Naive thymus-derived CD4-positive, alpha-beta T cell (primary cell): ENCODE results near the gene VPS9D1. TPM values are rescaled to one million over a fixed set of nuclear protein-coding genes. Genes with fewer than 3 reads are reported as not detected.
"Not testable (repeated sequence)": the region's sequence is repeated elsewhere in the genome, so short reads cannot be mapped to it uniquely, and the experiment has no call there.

Source experiments
- ATAC-seq: fragments of 150-1000 bp; cut with Tn5 transposase; 2 replicates; pipeline ENCODE4 v1.10.0; 2021; ENCODE audit warnings: mild to moderate bottlenecking, moderate library complexity
- CTCF ChIA-PET: fragments of 350-600 bp; sonication (Branson Sonifier 250); formaldehyde crosslinking; loops from one replicate; lab custom pipeline; 2021; ENCODE audit warnings: antibody characterized with exemption; lab: Charles Lee
- POLR2A ChIA-PET: fragments of 350-600 bp; sonication (Branson Sonifier 250); formaldehyde crosslinking; loops from one replicate; lab custom pipeline; 2021; ENCODE audit warnings: antibody characterized with exemption, inconsistent platforms; lab: Charles Lee
- DNase-seq, 9 donors: peaks; one replicate each; pipeline versions ENCODE4 v3.0.0 to v3.0.0-alpha.2; 2020 to 2022; ENCODE audit warnings: mixed read lengths in 1 of 9
- H3K27ac ChIP-seq: one replicate; pipeline ENCODE4 v1.7.0; 2013; ENCODE audit warnings: mild to moderate bottlenecking, low read depth, low read length, moderate library complexity
- H3K27me3 ChIP-seq, 2 donors: one replicate each; pipeline ENCODE4 v1.7.0; 2013; ENCODE audit warnings: low read length in 2 of 2, mild to moderate bottlenecking in 2 of 2, moderate library complexity in 2 of 2; ENCODE audit not compliant: control insufficient read depth in 2 of 2, insufficient read depth in 2 of 2
- H3K36me3 ChIP-seq, 3 experiments: 1 replicate in 2 of 3; 2 replicates in 1 of 3; pipeline ENCODE4 v1.7.0; 2013; ENCODE audit warnings: low read length in 3 of 3, mild to moderate bottlenecking in 3 of 3, moderate library complexity in 1 of 3; ENCODE audit not compliant: insufficient read depth in 3 of 3, control insufficient read depth in 2 of 3
- H3K4me1 ChIP-seq, 2 donors: one replicate each; pipeline ENCODE4 v1.7.0; 2013; ENCODE audit warnings: low read length in 2 of 2, mild to moderate bottlenecking in 2 of 2, moderate library complexity in 1 of 2; ENCODE audit not compliant: control insufficient read depth in 2 of 2, insufficient read depth in 2 of 2
- H3K4me3 ChIP-seq: 2 replicates; pipeline ENCODE4 v1.7.0; 2013; ENCODE audit warnings: mild to moderate bottlenecking, low read length
- H3K9me3 ChIP-seq, 3 experiments: 1 replicate in 2 of 3; 2 replicates in 1 of 3; pipeline ENCODE4 v1.7.0; 2013; ENCODE audit warnings: low read length in 3 of 3; ENCODE audit not compliant: control insufficient read depth in 2 of 3
- H3K27ac Mint-ChIP-seq, 9 donors: one replicate each; pipeline ENCODE4 v1.8.0; 2020 to 2022; ENCODE audit warnings: mixed read lengths in 9 of 9, mild to moderate bottlenecking in 8 of 9, moderate library complexity in 5 of 9, inconsistent platforms in 2 of 9
- H3K27me3 Mint-ChIP-seq, 5 donors: one replicate each; pipeline ENCODE4 v1.8.0; 2021 to 2022; ENCODE audit warnings: mixed read lengths in 5 of 5, mild to moderate bottlenecking in 1 of 5
- H3K36me3 Mint-ChIP-seq, 5 donors: one replicate each; pipeline ENCODE4 v1.8.0; 2020 to 2022; ENCODE audit warnings: mixed read lengths in 5 of 5, mild to moderate bottlenecking in 3 of 5, inconsistent platforms in 1 of 5
- H3K4me1 Mint-ChIP-seq, 7 donors: one replicate each; pipeline ENCODE4 v1.8.0; 2020 to 2022; ENCODE audit warnings: mixed read lengths in 7 of 7, mild to moderate bottlenecking in 3 of 7, inconsistent platforms in 1 of 7
- H3K4me3 Mint-ChIP-seq, 10 donors: one replicate each; pipeline ENCODE4 v1.8.0; 2020 to 2022; ENCODE audit warnings: mild to moderate bottlenecking in 10 of 10, mixed read lengths in 10 of 10, moderate library complexity in 6 of 10, inconsistent platforms in 2 of 10
- H3K9me3 Mint-ChIP-seq, 11 donors: one replicate each; pipeline ENCODE4 v1.8.0; 2020 to 2022; ENCODE audit warnings: mixed read lengths in 11 of 11, mild to moderate bottlenecking in 4 of 11, inconsistent platforms in 1 of 11, moderate library complexity in 1 of 11
- intact Hi-C, 2 donors: fragments of 100-400 bp; cut with micrococcal nuclease; formaldehyde crosslinking; loops; one replicate each; pipeline ENCODE4 v1.15.1; 2023
- polyA plus RNA-seq, 2 donors: library from polyadenylated mRNA; unstranded; fragments of 300-500 nt; fragmentation: Illumina TruSeq; gene quantifications; one replicate each; pipeline ENCODE4 v1.2.3, GENCODE V29; 2021
- total RNA-seq, 6 experiments: library from RNA in 5 of 6; stranded (reverse) in 5 of 6; gene quantifications; 1 replicate in 5 of 6; 2 replicates in 1 of 6; pipeline ENCODE4 v1.2.3 and lab custom pipeline; 2021 to 2026

Gene VPS9D1
- total and polyA plus RNA-seq, 7 experiments from 2014 or later, result 0.93 to 28.9 (median 11.9) TPM

GRCh38 chr16:89672177-89672941, 48.3 kb downstream of the VPS9D1 start:
- no peak for DNase-seq
- Mint-ChIP-seq H3K9me3 (no peaks in the 10 kb centered on the region), H3K27ac (no peak overlapping the region), H3K36me3 (peaks cover 0 to 8% (median 0%) of the 10 kb centered on the region in 5 donors), H3K4me3 (no peak overlapping the region), H3K4me1 (peaks cover 5 to 16% (median 10%) of the 10 kb centered on the region in 7 donors), H3K27me3 (no peaks in the 10 kb centered on the region)
- Histone ChIP-seq H3K4me3 (no peak overlapping the region), H3K9me3 (no peaks in the 10 kb centered on the region), H3K36me3 (no peaks in the 10 kb centered on the region), H3K27ac (no peak overlapping the region), H3K4me1 (no peaks in the 10 kb centered on the region), H3K27me3 (no peaks in the 10 kb centered on the region)
- ATAC-seq, result no peak
- POLR2A ChIA-PET, result no interaction called here
- CTCF ChIA-PET, result no interaction called here
- intact Hi-C loops, result no loop called here

GRCh38 chr16:89671565-89671964, 49.1 kb downstream of the VPS9D1 start:
- H3K27ac ChIP-seq, H3K9me3 Mint-ChIP-seq, H3K4me3 ChIP-seq, H3K4me3 Mint-ChIP-seq, H3K27me3 Mint-ChIP-seq, H3K4me1 ChIP-seq, DNase-seq, POLR2A ChIA-PET, H3K9me3 ChIP-seq, intact Hi-C loops, H3K27ac Mint-ChIP-seq, H3K36me3 ChIP-seq, ATAC-seq, H3K27me3 ChIP-seq: not testable (repeated sequence)
- CTCF ChIA-PET, result interaction anchor here (0.7 to 0.9 kb wide), 2 partner anchors 16 to 30 kb away, joined by 4 to 7 read pairs; no protein-coding TSS in a partner anchor
- Mint-ChIP-seq H3K4me1 (peaks cover 5 to 16% (median 10%) of the 10 kb centered on the region in 7 donors), H3K36me3 (peaks cover 0 to 10% (median 0%) of the 10 kb centered on the region in 5 donors)

- H3K27me3 Mint-ChIP-seq, result no peaks in the 10 kb centered on the region
- peaks cover 0 to 11% (median 0%) of the 10 kb centered on the region in 5 donors for H3K36me3 Mint-ChIP-seq
- ATAC-seq (no peak), DNase-seq (no peak)
- peaks cover 0 to 3% (median 0%) of the 10 kb centered on the region in 11 donors for H3K9me3 Mint-ChIP-seq
- Histone ChIP-seq H3K27me3 (no peaks in the 10 kb centered on the region), H3K4me3 (no peak overlapping the region), H3K36me3 (no peaks in the 10 kb centered on the region), H3K9me3 (no peaks in the 10 kb centered on the region), H3K27ac (no peak overlapping the region), H3K4me1 (no peaks in the 10 kb centered on the region)
- H3K4me3 Mint-ChIP-seq, result no peak overlapping the region
- H3K27ac Mint-ChIP-seq, result no peak overlapping the region
- ChIA-PET CTCF (interaction anchor here (0.6 to 0.9 kb wide), 3 partner anchors 16 to 504 kb away, joined by 4 to 7 read pairs (median 5); no protein-coding TSS in a partner anchor), POLR2A (interaction anchor here (1.0 kb wide), 1 partner anchor 193 kb away, joined by 3 read pairs; no protein-coding TSS in a partner anchor)
- H3K4me1 Mint-ChIP-seq, result peaks cover 5 to 16% (median 10%) of the 10 kb centered on the region in 7 donors
- intact Hi-C loops, result no loop called here
Observed at GRCh38 chr16:89670496-89671431, 49.9 kb downstream of the VPS9D1 start.

- POLR2A ChIA-PET, result interaction anchor here (1.0 kb wide), 1 partner anchor 194 kb away, joined by 3 read pairs; no protein-coding TSS in a partner anchor
- peaks cover 0 to 10% (median 0%) of the 10 kb centered on the region in 5 donors for H3K36me3 Mint-ChIP-seq
- no peak overlapping the region for H3K4me3 ChIP-seq
- H3K4me3 Mint-ChIP-seq, result no peak overlapping the region
- CTCF ChIA-PET, result no interaction called here
- no peak for DNase-seq
- H3K4me1 ChIP-seq, result no peaks in the 10 kb centered on the region
- H3K27ac Mint-ChIP-seq, result no peak overlapping the region
- H3K4me1 Mint-ChIP-seq, result peaks cover 5 to 16% (median 10%) of the 10 kb centered on the region in 7 donors
- intact Hi-C loops, result no loop called here
- no peaks in the 10 kb centered on the region for H3K36me3 ChIP-seq
- no peak for ATAC-seq
- H3K27ac ChIP-seq, result no peak overlapping the region
- no peaks in the 10 kb centered on the region for H3K9me3 ChIP-seq
- H3K27me3 Mint-ChIP-seq, result no peaks in the 10 kb centered on the region
- peaks cover 0 to 3% (median 0%) of the 10 kb centered on the region in 11 donors for H3K9me3 Mint-ChIP-seq
- H3K27me3 ChIP-seq, result no peaks in the 10 kb centered on the region
Observed at GRCh38 chr16:89669755-89670154, 50.9 kb downstream of the VPS9D1 start.

GRCh38 chr16:89668790-89669158, 51.9 kb downstream of the VPS9D1 start:
- H3K4me1 Mint-ChIP-seq, result peaks cover 5 to 16% (median 10%) of the 10 kb centered on the region in 7 donors
- no peaks in the 10 kb centered on the region for H3K9me3 ChIP-seq
- H3K4me1 ChIP-seq, result no peaks in the 10 kb centered on the region
- peak overlapping the region in 7 of 10 donors; percentile 5 to 72 (median 67) for H3K4me3 Mint-ChIP-seq
- H3K27ac ChIP-seq, result no peak overlapping the region
- no peaks in the 10 kb centered on the region for H3K27me3 Mint-ChIP-seq
- no peaks in the 10 kb centered on the region for H3K27me3 ChIP-seq
- peaks cover 0 to 11% (median 0%) of the 10 kb centered on the region in 5 donors for H3K36me3 Mint-ChIP-seq
- ChIA-PET POLR2A (interaction anchor here (0.7 kb wide), 1 partner anchor 18 kb away, joined by 3 read pairs; no protein-coding TSS in a partner anchor), CTCF (no interaction called here)
- H3K9me3 Mint-ChIP-seq, result peaks cover 0 to 3% (median 0%) of the 10 kb centered on the region in 11 donors
- intact Hi-C loops, result no loop called here
- ATAC-seq (no peak), DNase-seq (no peak)
- no peak overlapping the region for H3K4me3 ChIP-seq
- peak overlapping the region in 1 of 9 donors; percentile 22 for H3K27ac Mint-ChIP-seq
- no peaks in the 10 kb centered on the region for H3K36me3 ChIP-seq

- H3K9me3 ChIP-seq, result no peaks in the 10 kb centered on the region
- Mint-ChIP-seq H3K27me3 (no peaks in the 10 kb centered on the region), H3K4me3 (peak overlapping the region in 1 of 10 donors; percentile 68), H3K9me3 (peaks cover 0 to 3% (median 0%) of the 10 kb centered on the region in 11 donors), H3K27ac (peak overlapping the region in 1 of 9 donors; percentile 43), H3K36me3 (peaks cover 0 to 13% (median 0%) of the 10 kb centered on the region in 5 donors), H3K4me1 (peaks cover 5 to 16% (median 10%) of the 10 kb centered on the region in 7 donors)
- H3K4me1 ChIP-seq, result no peaks in the 10 kb centered on the region
- H3K36me3 ChIP-seq, result no peaks in the 10 kb centered on the region
- no peak for ATAC-seq
- H3K27ac ChIP-seq, result no peak overlapping the region
- DNase-seq, result no peak
- no peaks in the 10 kb centered on the region for H3K27me3 ChIP-seq
- intact Hi-C loops, result no loop called here
- H3K4me3 ChIP-seq, result no peak overlapping the region
- ChIA-PET POLR2A (no interaction called here), CTCF (no interaction called here)
Observed at GRCh38 chr16:89667633-89668032, 53.1 kb downstream of the VPS9D1 start.
